ENCODE data around the gene USP48.

Gene USP48

GRCh38 chr1:21649315-21649714 is 133.6 kb downstream of the USP48 start:
- no peak for DNase-seq

DNA sequence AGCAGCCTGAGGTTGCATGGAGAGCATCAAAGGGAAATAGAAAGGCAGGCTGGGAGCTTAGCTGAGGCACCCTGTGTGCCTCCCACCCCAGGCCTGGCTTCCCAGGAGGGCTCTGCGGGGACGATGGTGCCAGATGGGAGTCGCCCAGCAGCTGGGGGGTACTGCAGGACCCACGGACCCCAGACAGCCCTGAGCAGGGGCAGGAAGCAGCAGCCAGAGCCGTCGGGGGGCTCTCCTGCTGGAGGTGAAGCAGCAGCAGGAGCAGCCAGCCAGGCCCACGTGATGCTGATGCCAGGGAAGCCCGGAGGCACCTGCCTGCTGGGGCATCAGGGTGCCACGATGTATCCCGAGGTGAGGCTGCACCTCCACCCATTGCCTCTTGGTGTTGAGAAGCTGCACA is 134.2 kb downstream of the USP48 start:
- DNase-seq = no peak

GRCh38 chr1:21648352-21648730 is 134.6 kb downstream of the USP48 start:
- no peak for DNase-seq

DNA sequence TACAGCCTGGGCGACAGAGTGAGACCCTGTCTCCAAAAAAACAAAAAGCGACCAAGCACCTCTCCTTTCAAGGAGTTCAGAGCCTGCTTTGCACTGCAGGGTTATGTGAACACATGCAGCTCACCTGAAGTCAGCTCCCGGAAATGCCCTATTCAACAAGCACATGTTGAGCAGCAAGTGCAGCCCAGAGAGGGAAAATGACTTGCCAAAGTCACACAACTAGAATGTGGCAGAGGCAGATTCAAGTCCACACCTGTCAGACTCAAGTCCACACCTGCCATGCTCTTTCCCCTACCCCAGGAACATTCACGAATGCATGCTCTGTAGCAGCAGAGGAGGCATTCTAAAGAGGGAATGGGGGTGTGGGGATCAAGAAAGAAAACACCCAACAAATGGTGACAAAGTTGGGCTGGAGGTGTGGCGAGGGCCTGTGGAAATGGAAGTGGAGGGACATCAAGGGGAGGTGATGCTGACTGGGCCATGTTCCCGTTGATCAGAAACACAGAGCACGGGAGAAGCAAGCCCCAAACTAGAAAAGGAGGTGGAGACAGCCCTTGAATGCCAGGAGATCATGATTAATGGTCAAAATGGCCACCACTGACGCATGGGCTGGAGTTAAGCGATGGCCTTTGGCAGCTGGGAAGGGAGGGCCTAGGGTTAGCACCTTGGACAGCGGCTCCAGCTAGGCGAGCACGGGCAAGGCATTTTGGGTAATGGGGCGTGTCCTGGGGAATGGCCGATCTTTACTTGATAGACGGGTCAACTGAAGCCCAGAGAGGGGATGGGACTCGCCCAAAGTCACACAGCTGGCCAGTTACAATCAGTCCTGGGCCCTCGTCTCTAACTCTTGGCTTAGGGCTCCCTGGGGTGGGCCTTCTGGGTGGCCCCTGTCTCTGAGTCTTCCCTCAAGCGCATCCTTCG is 135.3 kb downstream of the USP48 start:
- peak; percentile 28 for DNase-seq

- DNase-seq = no peak
Measured at GRCh38 chr1:21645550-21645949, 137.4 kb downstream of the USP48 start.

DNA sequence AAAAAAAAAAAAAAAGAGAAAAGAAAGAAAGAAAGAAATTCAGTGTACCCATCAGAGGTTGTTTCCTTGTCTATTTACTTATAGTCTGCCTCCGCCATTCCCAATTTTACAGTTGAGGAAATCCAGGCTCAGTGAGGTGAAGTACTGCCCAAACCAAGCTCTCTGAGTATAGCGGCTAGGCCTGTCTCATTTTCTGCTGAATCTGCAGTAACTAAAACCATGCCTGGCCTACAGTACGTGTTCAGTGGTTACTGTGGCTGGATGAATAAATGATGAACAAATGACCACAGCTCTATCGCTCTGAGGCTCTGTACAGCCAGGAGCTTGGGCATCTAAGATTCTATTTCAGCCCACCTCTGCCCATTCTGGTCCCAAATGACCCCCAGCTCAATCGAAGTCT is 138.0 kb downstream of the USP48 start:
- no peak for DNase-seq

- no peak for DNase-seq
Measured at GRCh38 chr1:21644348-21644747, 138.6 kb downstream of the USP48 start.

GRCh38 chr1:21643624-21644023 is 139.3 kb downstream of the USP48 start:
- no peak for DNase-seq

DNA sequence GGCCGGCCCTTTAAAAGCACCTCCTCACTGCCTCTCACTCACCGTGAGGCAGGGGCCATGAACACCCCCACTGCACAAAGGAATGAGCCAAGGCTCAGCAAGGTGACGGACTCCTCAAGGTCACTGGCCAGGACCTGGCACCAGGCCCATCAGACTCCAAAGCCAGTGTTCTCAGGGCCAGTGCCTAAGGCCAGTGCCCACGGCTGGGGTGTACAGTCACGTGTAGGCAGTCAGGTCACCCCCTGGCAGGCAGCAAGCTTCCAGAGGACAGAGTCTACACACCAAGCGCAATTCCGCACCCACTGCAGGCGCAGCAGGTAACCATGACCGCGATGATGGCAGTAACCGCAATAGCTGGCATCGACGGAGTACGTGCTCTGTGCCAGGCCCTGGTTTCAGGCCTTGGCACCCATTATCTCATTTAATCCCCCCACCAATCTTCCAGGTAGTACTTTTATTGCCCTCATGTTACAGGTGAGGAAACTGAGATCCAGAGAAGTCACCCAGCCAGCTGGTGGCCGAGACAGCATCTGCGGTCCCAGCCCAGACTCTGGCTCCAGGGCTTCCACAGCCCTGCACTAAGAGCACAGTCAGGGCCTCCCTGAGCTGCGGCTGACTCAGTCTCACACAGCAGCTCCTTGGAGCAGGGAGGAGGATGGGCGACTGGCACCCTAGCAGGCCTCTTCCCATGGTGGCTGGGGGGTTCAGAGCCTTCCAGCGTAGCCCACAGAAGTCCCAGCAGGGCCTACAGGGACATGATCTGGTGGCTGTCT is 140.8 kb downstream of the USP48 start:
- DNase-seq = no peak

- no peak for DNase-seq
Measured at GRCh38 chr1:21641537-21641936, 141.4 kb downstream of the USP48 start.

DNA sequence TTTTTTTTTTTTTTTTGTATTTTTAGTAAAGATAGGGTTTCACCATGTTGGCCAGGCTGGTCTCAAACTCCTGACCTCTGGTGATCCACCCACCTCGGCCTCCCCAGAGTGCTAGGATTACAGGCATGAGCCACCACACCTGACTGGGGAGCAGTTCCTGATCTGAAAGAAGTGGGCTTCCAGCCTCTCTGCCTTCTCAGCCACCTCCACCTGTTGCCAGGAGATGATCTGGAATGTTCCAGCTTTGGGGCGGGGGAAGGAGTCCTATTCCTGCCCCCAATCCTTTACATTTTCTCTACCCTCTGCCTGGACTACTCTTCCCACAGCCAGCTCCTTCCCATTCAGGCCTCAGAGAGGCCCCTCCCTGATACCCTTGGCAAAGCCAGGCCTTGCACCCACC is 141.9 kb downstream of the USP48 start:
- DNase-seq = no peak

GRCh38 chr1:21640653-21641052 is 142.3 kb downstream of the USP48 start:
- DNase-seq = no peak

DNA sequence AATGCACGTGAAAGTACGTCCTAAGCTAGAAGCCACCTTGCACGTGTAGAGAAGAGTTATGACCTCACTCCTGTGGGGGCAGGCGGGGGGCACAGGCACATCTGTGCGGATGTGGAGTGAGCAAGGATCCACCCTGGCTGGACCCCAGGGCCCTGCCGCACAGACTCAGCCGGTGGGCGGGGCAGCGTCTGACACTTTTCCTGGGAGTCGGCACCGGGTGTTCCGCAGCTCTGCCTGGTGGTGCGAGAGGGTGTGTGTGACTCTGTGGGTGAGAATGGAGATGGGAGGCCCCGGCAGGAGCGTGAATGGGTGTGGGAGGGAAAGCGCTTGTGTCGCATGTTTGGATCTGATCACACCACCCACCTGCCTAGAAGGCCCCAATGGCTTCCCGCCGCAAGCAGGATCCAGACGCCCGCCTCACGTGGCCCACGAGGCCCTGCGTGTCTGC is 143.3 kb downstream of the USP48 start:
- no peak for DNase-seq

GRCh38 chr1:21638531-21639341 is 144.2 kb downstream of the USP48 start:
- DNase-seq = peak; percentile 7

- no peak for DNase-seq
Measured at GRCh38 chr1:21637514-21637913, 145.4 kb downstream of the USP48 start.

DNA sequence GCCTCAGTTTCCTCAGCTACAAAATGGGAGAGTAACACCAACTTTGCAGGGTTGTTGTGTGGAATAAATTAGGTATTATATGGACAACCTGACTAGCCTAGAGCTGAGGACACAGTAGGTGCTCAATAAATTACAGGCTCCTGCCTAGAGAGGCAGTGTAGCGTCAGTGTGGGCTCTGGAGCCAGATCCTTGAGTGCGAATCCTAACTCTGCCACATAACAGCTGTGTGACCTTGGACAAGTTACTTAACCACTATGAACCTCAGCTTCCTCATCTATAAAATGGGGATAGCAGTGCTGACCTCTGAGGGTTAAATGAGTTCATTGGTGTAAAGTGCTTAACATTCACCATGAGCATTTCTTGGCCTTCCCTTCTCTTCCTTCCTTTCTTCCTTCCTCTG is 146.9 kb downstream of the USP48 start:
- no peak for DNase-seq

- DNase-seq = no peak
Measured at GRCh38 chr1:21634806-21635535, 148.0 kb downstream of the USP48 start.

DNA sequence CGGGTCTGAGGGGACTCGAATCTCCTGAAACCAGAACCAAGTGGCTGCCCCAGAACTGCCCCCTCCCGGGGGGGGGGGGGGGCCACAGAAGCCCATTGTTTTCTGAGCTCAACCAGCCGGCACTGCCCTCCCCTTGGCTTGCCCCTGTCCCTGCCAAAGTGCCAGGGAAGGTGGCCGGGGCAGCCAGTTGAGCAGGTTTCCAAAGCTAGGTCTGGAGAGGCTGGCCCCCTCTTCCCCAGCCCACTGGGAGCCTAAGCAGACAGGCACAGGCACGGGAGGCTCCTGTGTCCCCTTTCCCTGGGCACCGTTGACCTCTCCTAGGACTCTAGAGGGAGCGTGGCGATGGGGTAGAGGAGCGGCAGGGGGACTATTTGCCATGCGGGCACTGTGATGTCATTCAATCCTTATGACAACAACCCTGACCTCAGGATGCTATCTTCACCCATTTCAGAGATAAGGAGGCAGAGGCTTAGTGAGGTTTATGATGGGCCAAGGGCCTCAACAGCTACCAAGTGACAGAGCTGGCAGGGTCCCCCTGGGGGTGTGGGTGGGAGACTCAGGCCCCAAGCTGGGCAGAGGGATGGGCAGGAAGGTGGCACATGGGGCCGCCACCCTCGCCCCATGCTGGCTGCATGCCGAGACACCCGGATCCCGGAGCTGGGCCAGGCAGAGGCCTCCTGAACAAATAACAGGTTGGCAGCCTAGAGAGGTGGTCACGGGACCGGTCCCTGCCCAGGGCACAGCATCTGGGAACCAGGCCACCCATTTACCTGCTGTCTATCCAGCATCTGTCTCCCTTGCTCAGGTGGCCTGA is 148.8 kb downstream of the USP48 start:
- no peak for DNase-seq

- DNase-seq = no peak
Measured at GRCh38 chr1:21633141-21633755, 149.7 kb downstream of the USP48 start.

GRCh38 chr1:21631944-21632887 is 150.7 kb downstream of the USP48 start:
- DNase-seq = no peak
